ENCODE data around the gene PSMD6. TPM values are rescaled to one million over a fixed set of nuclear protein-coding genes. Genes with fewer than 3 reads are reported as not detected.

PSMD6 gene
- total RNA-seq, 1 experiment from 2014 or later, result 78.7 TPM

- ChIA-PET POLR2A (no interaction called here), RAD21 (ENCODE audit: low non-redundant PET in 1 of 2, low total read pairs in 2 of 2, uncharacterized antibody in 2 of 2, unreplicated experiment in 2 of 2) (no interaction called here), CTCF (interaction anchor here (1.6 kb wide), 1 partner anchor 16 kb away, joined by 3 read pairs; no protein-coding TSS in a partner anchor)
- H4K20me1 ChIP-seq (ENCODE audit: insufficient read depth), result no peaks in the 10 kb centered on the region
- ATAC-seq (no peak), DNase-seq (ENCODE audit: low read depth, low spot score) (no peak)
- no peaks in the 10 kb centered on the region for H3K9me3 ChIP-seq (ENCODE audit: control insufficient read depth in 1 of 2, insufficient read depth in 1 of 2, low read depth in 1 of 2, low read length in 2 of 2)
- no peaks in the 10 kb centered on the region for H3K4me1 ChIP-seq (ENCODE audit: control insufficient read depth in 1 of 2, insufficient read depth in 2 of 2, low read length in 2 of 2)
- BruUV-seq (replicated peaks), result no TSS peak
- no peaks in the 10 kb centered on the region for H3K79me2 ChIP-seq (ENCODE audit: insufficient read depth, low read length)
- intact Hi-C loops (cut with micrococcal nuclease), result loop anchor here (10.0 kb wide), 2 partner anchors 180 to 1370 kb away; partner anchors contain the start of gene C3orf49
- no peak overlapping the region for H3K4me2 ChIP-seq (ENCODE audit: low read length)
- no peaks in the 10 kb centered on the region for H3K9me2 ChIP-seq (ENCODE audit: insufficient read depth)
- H3K4me3 ChIP-seq (replicated peaks in 1 of 2; ENCODE audit: low read depth in 1 of 2, low read length in 2 of 2), result no peak overlapping the region
- TF ChIP-seq POLR2A (IDR thresholded peaks at IDR 0.05; ENCODE audit: borderline replicate concordance, extremely low read depth, insufficient read depth, insufficient read length) (no peak), ZFX (IDR thresholded peaks at IDR 0.05) (no peak), RAD21 (IDR thresholded peaks at IDR 0.05; ENCODE audit: low read depth) (no peak), MAX (IDR thresholded peaks at IDR 0.05) (no peak), SRF (IDR thresholded peaks at IDR 0.05; ENCODE audit: low read depth) (no peak), CEBPB (IDR thresholded peaks at IDR 0.05; ENCODE audit: low read depth) (no peak), SIN3A (IDR thresholded peaks at IDR 0.05; ENCODE audit: low read depth) (no peak), TCF7L2 (IDR thresholded peaks at IDR 0.05; ENCODE audit: borderline replicate concordance, extremely low read depth, insufficient read depth, insufficient read length) (no peak), POLR2AphosphoS5 (IDR thresholded peaks at IDR 0.05; ENCODE audit: low read depth, low read length) (no peak), REST (IDR thresholded peaks at IDR 0.05; ENCODE audit: low read depth) (no peak), YY1 (IDR thresholded peaks at IDR 0.05; ENCODE audit: extremely low read depth, insufficient replicate concordance, low read depth, low read length) (no peak), JUND (IDR thresholded peaks at IDR 0.05) (no peak), SP1 (IDR thresholded peaks at IDR 0.05; ENCODE audit: low read depth) (no peak), CTCF (IDR thresholded peaks at IDR 0.05 in 2 of 3, conservative IDR thresholded peaks at IDR 0.05 in 1 of 3; ENCODE audit: borderline replicate concordance in 1 of 3, insufficient read depth in 1 of 3, low read depth in 2 of 3, low read length in 2 of 3) (no peak), EGR1 (IDR thresholded peaks at IDR 0.05; ENCODE audit: low read depth) (no peak), ZNF274 (IDR thresholded peaks at IDR 0.05; ENCODE audit: low read depth, low read length) (no peak), CBX3 (IDR thresholded peaks at IDR 0.05; ENCODE audit: low read depth) (no peak), EZH2 (IDR thresholded peaks at IDR 0.05) (no peak), ELF1 (IDR thresholded peaks at IDR 0.05; ENCODE audit: borderline replicate concordance, low read depth) (no peak)
- no peak overlapping the region for H2AFZ ChIP-seq (ENCODE audit: low read depth, low read length, poor library complexity, severe bottlenecking)
- peaks cover 16 to 24% of the 10 kb centered on the region in 2 experiments; a peak in 3 of 4 replicates for H3K36me3 ChIP-seq (ENCODE audit: control insufficient read depth in 1 of 2, insufficient read depth in 2 of 2, low read length in 2 of 2)
- no peak overlapping the region for H3K27ac ChIP-seq (ENCODE audit: low read depth, low read length)
- H3K9ac ChIP-seq (ENCODE audit: low read length), result no peak overlapping the region
- no peaks in the 10 kb centered on the region for H3K27me3 ChIP-seq (ENCODE audit: insufficient read depth, low read length)
These were observed 28.2 kb downstream of the PSMD6 start for GRCh38 chr3:63995086-63995485.

All from HCT116 (cell line).